Measurements from ENCODE around the gene SENP1. TPM values are rescaled to one million over a fixed set of nuclear protein-coding genes. Genes with fewer than 3 reads are reported as not detected.

The SENP1 gene
- polyA plus RNA-seq, 1 donor from 2014 or later = 14.0 TPM

GRCh38 chr12:48017496-48017895 lies 88.4 kb downstream of the SENP1 start:
- TF ChIP-seq CTCF (IDR thresholded peaks at IDR 0.05; ENCODE audit: poor library complexity, severe bottlenecking) (no peak), EZH2 (IDR thresholded peaks at IDR 0.05; ENCODE audit: borderline replicate concordance, insufficient read depth, low read length, poor library complexity, severe bottlenecking) (no peak), EP300 (conservative IDR thresholded peaks at IDR 0.05; ENCODE audit: poor library complexity, severe bottlenecking) (no peak), TAF1 (IDR thresholded peaks at IDR 0.05; ENCODE audit: low read depth) (no peak), RAD21 (conservative IDR thresholded peaks at IDR 0.05) (no peak), REST (IDR thresholded peaks at IDR 0.05; ENCODE audit: borderline replicate concordance) (no peak), SMC3 (conservative IDR thresholded peaks at IDR 0.05; ENCODE audit: poor library complexity) (no peak)
- Histone ChIP-seq H3K4me2 (ENCODE audit: low read length) (no peak overlapping the region), H3K9me2 (ENCODE audit: insufficient read depth, low read length) (no peaks in the 10 kb centered on the region), H3K4me3 (ENCODE audit: low read length) (no peak overlapping the region), H2AFZ (ENCODE audit: low read depth, low read length) (no peak overlapping the region), H3K27ac (ENCODE audit: low read length) (no peak overlapping the region), H3F3A (ENCODE audit: insufficient read depth, low read length, poor library complexity, severe bottlenecking) (no peaks in the 10 kb centered on the region), H3K36me3 (ENCODE audit: insufficient read depth, low read length) (no peaks in the 10 kb centered on the region), H3K27me3 (ENCODE audit: insufficient read depth, low read depth, low read length) (no peaks in the 10 kb centered on the region), H4K20me1 (ENCODE audit: insufficient read depth) (no peaks in the 10 kb centered on the region), H3K9me3 (ENCODE audit: low read length) (no peaks in the 10 kb centered on the region), H3K9ac (ENCODE audit: low read length) (no peak overlapping the region), H3K79me2 (replicated peaks; ENCODE audit: insufficient read depth, low read length) (no peaks in the 10 kb centered on the region)

- TF ChIP-seq EP300 (conservative IDR thresholded peaks at IDR 0.05; ENCODE audit: poor library complexity, severe bottlenecking) = no peak
- no peaks in the 10 kb centered on the region for H3K27me3 ChIP-seq (ENCODE audit: insufficient read depth, low read depth, low read length)
- no peaks in the 10 kb centered on the region for H3F3A ChIP-seq (ENCODE audit: insufficient read depth, low read length, poor library complexity, severe bottlenecking)
These were observed 89.4 kb downstream of the SENP1 start for GRCh38 chr12:48016373-48017020.

GRCh38 chr12:48015954-48016353 lies 89.9 kb downstream of the SENP1 start:
- TF ChIP-seq EP300 (conservative IDR thresholded peaks at IDR 0.05; ENCODE audit: poor library complexity, severe bottlenecking) = no peak
- TF ChIP-seq CTCF (IDR thresholded peaks at IDR 0.05; ENCODE audit: poor library complexity, severe bottlenecking) = no peak
- no peak for TF ChIP-seq RAD21 (conservative IDR thresholded peaks at IDR 0.05)
- TF ChIP-seq POLR2AphosphoS5 (IDR thresholded peaks at IDR 0.05) = no peak
- TF ChIP-seq SMC3 (conservative IDR thresholded peaks at IDR 0.05; ENCODE audit: poor library complexity) = no peak
- no peak for TF ChIP-seq REST (IDR thresholded peaks at IDR 0.05; ENCODE audit: borderline replicate concordance)
- TF ChIP-seq TAF1 (IDR thresholded peaks at IDR 0.05; ENCODE audit: low read depth) = no peak
- no peak for TF ChIP-seq EZH2 (IDR thresholded peaks at IDR 0.05; ENCODE audit: borderline replicate concordance, insufficient read depth, low read length, poor library complexity, severe bottlenecking)
- no peak for TF ChIP-seq MXI1 (conservative IDR thresholded peaks at IDR 0.05; ENCODE audit: poor library complexity, severe bottlenecking)
- no peaks in the 10 kb centered on the region for H3F3A ChIP-seq (ENCODE audit: insufficient read depth, low read length, poor library complexity, severe bottlenecking)
- H3K4me3 ChIP-seq (ENCODE audit: low read length) = no peak overlapping the region
- no peaks in the 10 kb centered on the region for H4K20me1 ChIP-seq (ENCODE audit: insufficient read depth)
- H2AFZ ChIP-seq (ENCODE audit: low read depth, low read length) = no peak overlapping the region
- H3K27ac ChIP-seq (ENCODE audit: low read length) = no peak overlapping the region
- no peaks in the 10 kb centered on the region for H3K9me2 ChIP-seq (ENCODE audit: insufficient read depth, low read length)
- H3K27me3 ChIP-seq (ENCODE audit: insufficient read depth, low read depth, low read length) = no peaks in the 10 kb centered on the region
- H3K4me2 ChIP-seq (ENCODE audit: low read length) = no peak overlapping the region
- no peak overlapping the region for H3K9ac ChIP-seq (ENCODE audit: low read length)
- H3K9me3 ChIP-seq (ENCODE audit: low read length) = no peaks in the 10 kb centered on the region
- no peaks in the 10 kb centered on the region for H3K36me3 ChIP-seq (ENCODE audit: insufficient read depth, low read length)
- H3K79me2 ChIP-seq (replicated peaks; ENCODE audit: insufficient read depth, low read length) = no peaks in the 10 kb centered on the region

More at GRCh38 chr12:48016373-48017020, 89.4 kb downstream of the SENP1 start:
- Histone ChIP-seq H3K9ac (ENCODE audit: low read length) (no peak overlapping the region), H3K27ac (ENCODE audit: low read length) (no peak overlapping the region), H4K20me1 (ENCODE audit: insufficient read depth) (no peaks in the 10 kb centered on the region), H3K9me3 (ENCODE audit: low read length) (no peaks in the 10 kb centered on the region), H3K9me2 (ENCODE audit: insufficient read depth, low read length) (no peaks in the 10 kb centered on the region), H3K4me3 (ENCODE audit: low read length) (no peak overlapping the region), H3K36me3 (ENCODE audit: insufficient read depth, low read length) (no peaks in the 10 kb centered on the region), H2AFZ (ENCODE audit: low read depth, low read length) (no peak overlapping the region), H3K79me2 (replicated peaks; ENCODE audit: insufficient read depth, low read length) (no peaks in the 10 kb centered on the region), H3K4me2 (ENCODE audit: low read length) (no peak overlapping the region)
